PC-3 (cell line): Measurements from ENCODE around the gene CGB8. TPM values are rescaled to one million over a fixed set of nuclear protein-coding genes. Genes with fewer than 3 reads are reported as not detected.

ENCODE experiments used
- ATAC-seq: fragments of 200-7000 bp; cut with Tn5 transposase; 2 replicates; pipeline ENCODE4 v1.9.1; 2020; ENCODE audit warnings: mild to moderate bottlenecking, moderate library complexity
- BruUV-seq: library from RNA; stranded (reverse); fragments of 400-500 nt; replicated peaks from 2 replicates; lab custom pipeline; 2021; lab: Mats Ljungman, UMichigan
- CTCF ChIA-PET: fragments of 300-600 bp; sonication (Branson Sonifier 250); formaldehyde crosslinking; loops from one replicate; lab custom pipeline; 2022; ENCODE audit warnings: antibody characterized with exemption; lab: Charles Lee
- POLR2A ChIA-PET: fragments of 300-600 bp; sonication (Branson Sonifier 250); formaldehyde crosslinking; loops from one replicate; lab custom pipeline; 2022; ENCODE audit warnings: antibody characterized with exemption; ENCODE audit not compliant: unreplicated experiment; lab: Charles Lee
- DNase-seq: peaks from one replicate; pipeline ENCODE4 v3.0.0-alpha.2; 2015
- H2AFZ ChIP-seq: fragments of 300-600 bp; sonication (generic); 2 replicates; pipeline ENCODE4 v1.6.0; 2016; ENCODE audit warnings: antibody characterized with exemption, low read length
- H3F3A ChIP-seq: fragments of 300-600 bp; sonication (generic); one replicate; pipeline ENCODE4 v1.6.0; 2017; ENCODE audit warnings: antibody characterized with exemption, low read length, control low read depth, mild to moderate bottlenecking; ENCODE audit not compliant: unreplicated experiment
- H3K27ac ChIP-seq: fragments of 300-600 bp; sonication (generic); 2 replicates; pipeline ENCODE4 v1.5.1; 2016; ENCODE audit warnings: mild to moderate bottlenecking, low read length
- H3K27me3 ChIP-seq: fragments of 300-600 bp; sonication (generic); 2 replicates; pipeline ENCODE4 v1.6.1; 2016; ENCODE audit warnings: low read length, mixed read lengths
- H3K36me3 ChIP-seq: fragments of 300-600 bp; sonication (generic); 2 replicates; pipeline ENCODE4 v1.6.1; 2016; ENCODE audit warnings: low read depth, mixed run types, low read length, mixed read lengths
- H3K4me1 ChIP-seq: fragments of 300-600 bp; sonication (generic); 2 replicates; pipeline ENCODE4 v1.5.1; 2016; ENCODE audit warnings: low read length; ENCODE audit not compliant: insufficient read depth
- H3K4me2 ChIP-seq: fragments of 300-600 bp; sonication (generic); 2 replicates; pipeline ENCODE4 v1.6.0; 2016; ENCODE audit warnings: low read length
- H3K4me3 ChIP-seq: fragments of 300-600 bp; sonication (generic); 2 replicates; pipeline ENCODE4 v1.5.1; 2016; ENCODE audit warnings: mild to moderate bottlenecking, low read length, mixed read lengths
- H3K79me2 ChIP-seq: fragments of 300-600 bp; sonication (generic); 2 replicates; pipeline ENCODE4 v1.6.1; 2017; ENCODE audit warnings: low read length, mixed read lengths
- H3K9ac ChIP-seq: fragments of 300-600 bp; sonication (generic); 2 replicates; pipeline ENCODE4 v1.6.0; 2016; ENCODE audit warnings: mild to moderate bottlenecking, low read length
- H3K9me2 ChIP-seq: fragments of 300-600 bp; sonication (generic); replicated peaks from 2 replicates; pipeline ENCODE4 v1.6.1; 2016; ENCODE audit warnings: mixed run types, low read length, mixed read lengths
- H3K9me3 ChIP-seq: fragments of 300-600 bp; sonication (generic); 2 replicates; pipeline ENCODE4 v1.6.1; 2016; ENCODE audit warnings: low read length, mixed read lengths
- H4K20me1 ChIP-seq: fragments of 300-600 bp; sonication (generic); 2 replicates; pipeline ENCODE4 v1.6.1; 2016; ENCODE audit warnings: low read length, mixed read lengths
- EZH2 ChIP-seq: fragments of 300-600 bp; sonication (generic); IDR thresholded peaks from one replicate; pipeline ENCODE4 v1.6.1; 2017; ENCODE audit warnings: antibody characterized with exemption, mild to moderate bottlenecking, low read length; ENCODE audit not compliant: unreplicated experiment
- EZH2phosphoT487 ChIP-seq: fragments of 300-600 bp; sonication (generic); IDR thresholded peaks from 2 replicates; pipeline ENCODE4 v1.6.1; 2018; ENCODE audit warnings: mild to moderate bottlenecking, antibody characterized with exemption, low read length, borderline replicate concordance
- intact Hi-C: fragments of 100-400 bp; cut with micrococcal nuclease; formaldehyde crosslinking; loops from 2 replicates; pipeline ENCODE4 v1.9.0; 2023
- total RNA-seq: library from RNA; depleted of rRNA; stranded (reverse); fragments of >200 nt; gene quantifications from 2 replicates; pipeline ENCODE4 v1.2.3, GENCODE V29; 2014
- TF ChIP-seq, protein P1 (sequence below): fragments of 300-600 bp; sonication (generic); conservative IDR thresholded peaks from 2 replicates; pipeline ENCODE4 v1.5.1; 2017; ENCODE audit warnings: antibody characterized with exemption, low read depth, mild to moderate bottlenecking, low read length

CGB8 gene
- total RNA-seq, 1 experiment from 2014 or later, result 1.2 TPM

DNA sequence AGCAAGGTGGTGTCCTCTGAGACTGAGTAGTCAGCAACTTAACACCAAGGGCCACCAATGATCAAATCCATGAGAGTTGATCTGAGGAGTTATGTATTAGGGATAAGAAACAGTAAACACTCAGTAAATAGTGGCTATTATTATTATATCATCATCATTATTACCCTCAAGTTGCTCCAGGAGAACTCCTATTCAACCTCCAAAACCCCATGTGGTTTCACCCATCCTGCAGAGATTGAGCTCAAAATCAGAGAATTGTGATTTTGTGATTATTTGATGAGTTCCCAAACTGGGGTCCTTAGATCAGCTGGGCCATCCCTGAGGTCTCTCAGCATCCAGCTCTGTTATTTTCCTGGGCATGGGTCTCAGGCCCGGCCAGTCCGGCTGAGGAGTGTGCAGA is 12.1 kb upstream of the CGB8 start:
- POLR2A ChIA-PET, result no interaction called here
- CTCF ChIA-PET, result no interaction called here

DNA sequence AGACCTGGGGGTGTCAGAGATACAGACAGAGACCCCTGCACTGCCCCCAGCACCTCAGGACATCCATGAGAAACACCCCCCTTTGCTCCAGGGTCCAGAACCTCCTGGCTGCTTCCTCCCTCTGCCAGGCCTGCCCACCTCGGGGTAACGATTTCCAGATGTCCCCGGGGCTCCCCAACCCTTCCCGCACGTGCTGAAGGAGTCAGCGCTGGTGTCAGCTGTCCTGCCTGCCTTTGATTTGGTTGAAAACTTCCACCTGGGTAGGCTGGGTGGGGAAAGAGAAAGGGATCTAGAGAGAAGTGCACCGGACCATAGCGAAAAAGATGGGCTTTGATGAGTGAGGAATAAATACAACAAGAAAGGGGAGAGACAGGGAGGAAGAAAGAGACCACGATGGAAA is 10.1 kb upstream of the CGB8 start:
- ATAC-seq (no peak), DNase-seq (no peak)
- H3K79me2 ChIP-seq, result no peaks in the 10 kb centered on the region
- no peaks in the 10 kb centered on the region for H3K9me3 ChIP-seq
- no peaks in the 10 kb centered on the region for H3F3A ChIP-seq
- POLR2A ChIA-PET, result no interaction called here
- H3K4me3 ChIP-seq, result no peak overlapping the region
- BruUV-seq, result no TSS peak
- no peaks in the 10 kb centered on the region for H4K20me1 ChIP-seq
- H3K4me1 ChIP-seq, result peaks cover 4% of the 10 kb centered on the region; the same call in 1 of the 2 replicates
- no peak overlapping the region for H3K4me2 ChIP-seq
- no peak overlapping the region for H2AFZ ChIP-seq
- CTCF ChIA-PET, result no interaction called here
- no peak overlapping the region for H3K9ac ChIP-seq
- H3K27ac ChIP-seq, result no peak overlapping the region
- no peaks in the 10 kb centered on the region for H3K27me3 ChIP-seq
- intact Hi-C loops, result no loop called here
- no peak for TF ChIP-seq EZH2
- TF ChIP-seq, protein P1, sequence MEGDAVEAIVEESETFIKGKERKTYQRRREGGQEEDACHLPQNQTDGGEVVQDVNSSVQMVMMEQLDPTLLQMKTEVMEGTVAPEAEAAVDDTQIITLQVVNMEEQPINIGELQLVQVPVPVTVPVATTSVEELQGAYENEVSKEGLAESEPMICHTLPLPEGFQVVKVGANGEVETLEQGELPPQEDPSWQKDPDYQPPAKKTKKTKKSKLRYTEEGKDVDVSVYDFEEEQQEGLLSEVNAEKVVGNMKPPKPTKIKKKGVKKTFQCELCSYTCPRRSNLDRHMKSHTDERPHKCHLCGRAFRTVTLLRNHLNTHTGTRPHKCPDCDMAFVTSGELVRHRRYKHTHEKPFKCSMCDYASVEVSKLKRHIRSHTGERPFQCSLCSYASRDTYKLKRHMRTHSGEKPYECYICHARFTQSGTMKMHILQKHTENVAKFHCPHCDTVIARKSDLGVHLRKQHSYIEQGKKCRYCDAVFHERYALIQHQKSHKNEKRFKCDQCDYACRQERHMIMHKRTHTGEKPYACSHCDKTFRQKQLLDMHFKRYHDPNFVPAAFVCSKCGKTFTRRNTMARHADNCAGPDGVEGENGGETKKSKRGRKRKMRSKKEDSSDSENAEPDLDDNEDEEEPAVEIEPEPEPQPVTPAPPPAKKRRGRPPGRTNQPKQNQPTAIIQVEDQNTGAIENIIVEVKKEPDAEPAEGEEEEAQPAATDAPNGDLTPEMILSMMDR, result no peak
- TF ChIP-seq EZH2phosphoT487, result no peak
- no peaks in the 10 kb centered on the region for H3K9me2 ChIP-seq
- no peaks in the 10 kb centered on the region for H3K36me3 ChIP-seq

More for the DNA sequence above, 12.1 kb upstream of the CGB8 start:
- no peak overlapping the region for H3K4me3 ChIP-seq
- H3F3A ChIP-seq, result no peaks in the 10 kb centered on the region
- no peaks in the 10 kb centered on the region for H3K79me2 ChIP-seq
- H3K27ac ChIP-seq, result no peak overlapping the region
- H3K27me3 ChIP-seq, result no peaks in the 10 kb centered on the region
- H2AFZ ChIP-seq, result no peak overlapping the region
- no peak overlapping the region for H3K9ac ChIP-seq
- TF ChIP-seq EZH2 (no peak), EZH2phosphoT487 (no peak)
- TF ChIP-seq, protein P1, result no peak
- peaks cover 4% of the 10 kb centered on the region; the same call in 1 of the 2 replicates for H3K4me1 ChIP-seq
- intact Hi-C loops, result no loop called here
- H3K4me2 ChIP-seq, result no peak overlapping the region
- DNase-seq, result no peak
- H3K36me3 ChIP-seq, result no peaks in the 10 kb centered on the region
- no TSS peak for BruUV-seq
- H4K20me1 ChIP-seq, result no peaks in the 10 kb centered on the region
- no peaks in the 10 kb centered on the region for H3K9me2 ChIP-seq
- no peaks in the 10 kb centered on the region for H3K9me3 ChIP-seq
- ATAC-seq, result no peak

DNA sequence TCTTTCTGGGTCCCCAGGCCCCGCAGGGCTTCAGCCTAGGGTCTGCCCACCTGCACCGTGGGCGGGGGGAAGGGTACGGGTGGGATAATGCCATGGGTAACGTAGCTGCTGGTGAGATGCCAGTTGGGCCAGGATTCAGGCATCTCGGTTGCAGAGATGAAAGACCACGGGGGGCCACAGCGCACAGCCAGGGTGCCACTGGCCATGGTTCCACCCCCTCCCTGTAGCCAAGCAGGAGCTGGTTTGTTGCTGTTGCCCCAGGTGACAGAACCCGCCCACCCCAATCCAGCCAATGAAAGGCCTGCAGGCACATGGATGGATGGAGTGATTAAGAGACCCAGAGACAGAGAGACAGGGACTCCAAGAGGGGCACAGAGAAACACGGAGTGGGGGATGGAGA is 9.7 kb upstream of the CGB8 start:
- H2AFZ ChIP-seq, result no peak overlapping the region
- CTCF ChIA-PET, result no interaction called here
- intact Hi-C loops, result no loop called here

More for the DNA sequence above, 9.7 kb upstream of the CGB8 start:
- Histone ChIP-seq H3K36me3 (no peaks in the 10 kb centered on the region), H3K9ac (no peak overlapping the region), H3K4me2 (no peak overlapping the region), H3K79me2 (no peaks in the 10 kb centered on the region), H4K20me1 (no peaks in the 10 kb centered on the region), H3K4me1 (peaks cover 4% of the 10 kb centered on the region; the same call in 1 of the 2 replicates), H3K27ac (no peak overlapping the region), H3K27me3 (no peaks in the 10 kb centered on the region), H3F3A (no peaks in the 10 kb centered on the region), H3K4me3 (no peak overlapping the region), H3K9me3 (no peaks in the 10 kb centered on the region), H3K9me2 (no peaks in the 10 kb centered on the region)
- ATAC-seq (no peak), DNase-seq (no peak)
- no TSS peak for BruUV-seq
- TF ChIP-seq EZH2phosphoT487 (no peak), EZH2 (no peak)
- TF ChIP-seq, protein P1, result no peak
- POLR2A ChIA-PET, result no interaction called here
